H1 (cell line): ENCODE results near the gene REELD1. TPM values are rescaled to one million over a fixed set of nuclear protein-coding genes. Genes with fewer than 3 reads are reported as not detected.

Experiments
- CTCF ChIA-PET: fragments of 300-600 bp; sonication (Branson Sonifier 250); formaldehyde crosslinking; loops from one replicate; lab custom pipeline; 2021; ENCODE audit not compliant: partially characterized antibody; lab: Charles Lee
- POLR2A ChIA-PET: fragments of 300-600 bp; sonication (Branson Sonifier 250); formaldehyde crosslinking; loops from one replicate; lab custom pipeline; 2021; ENCODE audit warnings: inconsistent platforms; ENCODE audit not compliant: partially characterized antibody; lab: Charles Lee
- DNase-seq, 2 experiments: peaks; one replicate each; pipeline versions ENCODE4 v3.0.0 to v3.0.0-alpha.2; 2010 to 2022; ENCODE audit warnings: low spot score in 2 of 2, low read depth in 1 of 2, mixed read lengths in 1 of 2
- FAIRE-seq: peaks from 2 replicates; lab custom pipeline; 2011; peaks lifted over from hg19 to GRCh38; lab: Jason Lieb, UNC
- H2AFZ ChIP-seq: 2 replicates; pipeline ENCODE4 v1.8.1; 2012; ENCODE audit warnings: low read length, inconsistent platforms
- H2AK5ac ChIP-seq: 2 replicates; pipeline ENCODE4 v1.6.1; 2013; ENCODE audit warnings: low read depth, low read length
- H2BK120ac ChIP-seq: replicated peaks from 2 replicates; pipeline ENCODE3; 2013; ENCODE audit warnings: low read depth, low read length, inconsistent platforms
- H2BK12ac ChIP-seq: 2 replicates; pipeline ENCODE4 v1.6.1; 2013; ENCODE audit warnings: low read depth, low read length
- H2BK15ac ChIP-seq: 2 replicates; pipeline ENCODE4 v1.6.1; 2013; ENCODE audit warnings: low read length
- H2BK20ac ChIP-seq: 2 replicates; pipeline ENCODE4 v1.6.1; 2013; ENCODE audit warnings: low read length
- H2BK5ac ChIP-seq: 2 replicates; pipeline ENCODE4 v1.6.1; 2013; ENCODE audit warnings: low read depth, low read length
- H3K14ac ChIP-seq: 2 replicates; pipeline ENCODE4 v1.6.1; 2013; ENCODE audit warnings: inconsistent platforms; ENCODE audit not compliant: insufficient read length
- H3K18ac ChIP-seq: 2 replicates; pipeline ENCODE4 v1.6.1; 2013; ENCODE audit warnings: low read length; ENCODE audit errors: extremely low read depth
- H3K23ac ChIP-seq: 2 replicates; pipeline ENCODE4 v1.6.1; 2013; ENCODE audit warnings: inconsistent platforms; ENCODE audit not compliant: insufficient read length
- H3K23me2 ChIP-seq: 2 replicates; pipeline ENCODE4 v1.6.1; 2013; ENCODE audit warnings: low read depth, low read length
- H3K27ac ChIP-seq: 2 replicates; pipeline ENCODE4 v1.6.1; 2011; ENCODE audit warnings: low read depth, low read length, inconsistent platforms
- H3K27me3 ChIP-seq, 4 experiments: replicated peaks in 1 of 4; 1 replicate in 1 of 4; 2 replicates in 3 of 4; pipeline versions ENCODE4 v1.6.1 to v1.8.1; 2011 to 2013; ENCODE audit warnings: low read length in 3 of 4, mild to moderate bottlenecking in 3 of 4, inconsistent platforms in 2 of 4, mixed read lengths in 2 of 4, moderate library complexity in 1 of 4; ENCODE audit not compliant: control insufficient read depth in 3 of 4, insufficient read depth in 3 of 4; ENCODE audit errors: extremely low read depth in 1 of 4
- H3K36me3 ChIP-seq, 4 experiments: 2 replicates each; pipeline versions ENCODE4 v1.6.1 to v1.8.1; 2011 to 2013; ENCODE audit warnings: mild to moderate bottlenecking in 4 of 4, low read length in 3 of 4, moderate library complexity in 2 of 4, control low read depth in 1 of 4, inconsistent platforms in 1 of 4; ENCODE audit not compliant: insufficient read depth in 4 of 4, control insufficient read depth in 2 of 4
- H3K4ac ChIP-seq: replicated peaks from 2 replicates; pipeline ENCODE3; 2013; ENCODE audit warnings: low read length, low read depth, mixed read lengths, inconsistent platforms; ENCODE audit not compliant: insufficient read length
- H3K4me1 ChIP-seq, 4 experiments: replicated peaks in 1 of 4; 1 replicate in 1 of 4; 2 replicates in 3 of 4; pipeline versions ENCODE4 v1.6.1 to v1.8.1; 2011 to 2013; ENCODE audit warnings: low read length in 3 of 4, inconsistent platforms in 2 of 4, mixed read lengths in 1 of 4; ENCODE audit not compliant: insufficient read depth in 4 of 4, control insufficient read depth in 3 of 4
- H3K4me2 ChIP-seq, 2 experiments: 2 replicates each; pipeline versions ENCODE4 v1.6.1 to v1.8.1; 2011 to 2013; ENCODE audit warnings: low read depth in 2 of 2, low read length in 2 of 2, control low read depth in 1 of 2, inconsistent platforms in 1 of 2, mild to moderate bottlenecking in 1 of 2; ENCODE audit not compliant: insufficient read depth in 1 of 2
- H3K4me3 ChIP-seq, 4 experiments: fragments of 200-600, 300-600 bp in 1 of 4; sonication (generic), shearing (Covaris generic), sonication (Bioruptor Twin) in 1 of 4; 2 replicates each; pipeline versions ENCODE4 v1.5.1 to v1.8.1; 2011 to 2016; ENCODE audit warnings: low read length in 4 of 4, low read depth in 3 of 4, control low read depth in 2 of 4, inconsistent platforms in 2 of 4, mild to moderate bottlenecking in 2 of 4, mixed read lengths in 1 of 4, moderate library complexity in 1 of 4; ENCODE audit not compliant: insufficient read depth in 2 of 4; ENCODE audit errors: extremely low read depth in 1 of 4
- H3K56ac ChIP-seq: replicated peaks from 2 replicates; pipeline ENCODE3; 2013; ENCODE audit warnings: low read depth, mild to moderate bottlenecking, mixed read lengths, low read length, inconsistent platforms; ENCODE audit not compliant: insufficient read length
- H3K79me1 ChIP-seq: 2 replicates; pipeline ENCODE4 v1.6.1; 2013; ENCODE audit warnings: low read depth, low read length, control low read depth
- H3K79me2 ChIP-seq, 2 experiments: 2 replicates each; pipeline versions ENCODE4 v1.6.1 to v1.8.1; 2012 to 2013; ENCODE audit warnings: low read length in 2 of 2, mild to moderate bottlenecking in 2 of 2, inconsistent platforms in 1 of 2; ENCODE audit not compliant: insufficient read depth in 2 of 2, control insufficient read depth in 1 of 2
- H3K9ac ChIP-seq, 4 experiments: replicated peaks in 1 of 4; 1 replicate in 1 of 4; 2 replicates in 3 of 4; pipeline versions ENCODE4 v1.6.1 to v1.8.1; 2011 to 2013; ENCODE audit warnings: low read depth in 3 of 4, low read length in 3 of 4, control low read depth in 2 of 4, mild to moderate bottlenecking in 2 of 4, moderate library complexity in 2 of 4, inconsistent platforms in 1 of 4; ENCODE audit errors: extremely low read depth in 1 of 4
- H3K9me3 ChIP-seq, 2 experiments: 2 replicates each; pipeline versions ENCODE4 v1.6.1 to v1.8.1; 2012 to 2013; ENCODE audit warnings: mild to moderate bottlenecking in 2 of 2, moderate library complexity in 2 of 2, control low read depth in 1 of 2, inconsistent platforms in 1 of 2, low read depth in 1 of 2, low read length in 1 of 2, mixed read lengths in 1 of 2; ENCODE audit not compliant: insufficient read depth in 2 of 2
- H4K20me1 ChIP-seq, 2 experiments: replicated peaks in 1 of 2; 2 replicates each; pipeline versions ENCODE3 to v1.8.1; 2011 to 2013; ENCODE audit warnings: inconsistent platforms in 2 of 2, low read length in 2 of 2, mild to moderate bottlenecking in 1 of 2; ENCODE audit not compliant: insufficient read depth in 2 of 2, control insufficient read depth in 1 of 2
- H4K5ac ChIP-seq: 2 replicates; pipeline ENCODE4 v1.6.1; 2013; ENCODE audit warnings: low read length, low read depth, mixed read lengths, inconsistent platforms; ENCODE audit not compliant: insufficient read length
- H4K8ac ChIP-seq: 2 replicates; pipeline ENCODE4 v1.8.0; 2013; ENCODE audit warnings: mild to moderate bottlenecking, moderate library complexity, low read length, inconsistent platforms; ENCODE audit not compliant: insufficient read depth; ENCODE audit errors: extremely low read depth
- H4K91ac ChIP-seq: replicated peaks from 2 replicates; pipeline ENCODE3; 2013; ENCODE audit warnings: low read length, mixed read lengths, inconsistent platforms; ENCODE audit not compliant: insufficient read length
- CBX8 ChIP-seq: fragments of 300-800, 300-1000 bp; sonication (generic); IDR thresholded peaks from 2 replicates; pipeline ENCODE4 v1.7.1; 2016; ENCODE audit warnings: low read depth, low read length, borderline replicate concordance
- CTBP2 ChIP-seq: IDR thresholded peaks from 2 replicates; pipeline ENCODE4 v1.7.0; 2011; ENCODE audit warnings: borderline replicate concordance, mild to moderate bottlenecking, moderate library complexity, mixed read lengths, low read length; ENCODE audit not compliant: insufficient read depth, insufficient read length
- E2F6 ChIP-seq: IDR thresholded peaks from 2 replicates; pipeline ENCODE4 v1.6.1; 2012; ENCODE audit warnings: inconsistent platforms
- GABPA ChIP-seq: IDR thresholded peaks from 2 replicates; pipeline ENCODE4 v1.6.1; 2011; ENCODE audit warnings: mild to moderate bottlenecking, low read length, moderate library complexity, borderline replicate concordance; ENCODE audit not compliant: insufficient read depth
- JUN ChIP-seq: IDR thresholded peaks from 2 replicates; pipeline ENCODE4 v1.6.1; 2011; ENCODE audit warnings: low read depth, mild to moderate bottlenecking, improper control_type of control experiment, low read length
- JUND ChIP-seq: IDR thresholded peaks from 2 replicates; pipeline ENCODE4 v1.6.1; 2011; ENCODE audit warnings: mild to moderate bottlenecking, improper control_type of control experiment, low read length
- KDM4A ChIP-seq: IDR thresholded peaks from one replicate; pipeline ENCODE4 v1.7.1; 2012; ENCODE audit warnings: low read depth, mild to moderate bottlenecking, moderate library complexity, low read length, inconsistent platforms; ENCODE audit not compliant: severe bottlenecking
- NANOG ChIP-seq: IDR thresholded peaks from 2 replicates; pipeline ENCODE4 v1.6.1; 2011; ENCODE audit warnings: low read length, low read depth, mild to moderate bottlenecking, inconsistent platforms; ENCODE audit not compliant: insufficient read depth, poor library complexity, severe bottlenecking
- PHF8 ChIP-seq: fragments of 200-600 bp; sonication (generic); conservative IDR thresholded peaks from 2 replicates; pipeline ENCODE4 v1.7.1; 2012; ENCODE audit warnings: low read depth, mild to moderate bottlenecking, inconsistent platforms, low read length, moderate library complexity
- POU5F1 ChIP-seq: IDR thresholded peaks from 2 replicates; pipeline ENCODE4 v1.6.1; 2011; ENCODE audit warnings: low read depth, mild to moderate bottlenecking, low read length, moderate library complexity
- RBBP5 ChIP-seq: IDR thresholded peaks from 2 replicates; pipeline ENCODE4 v1.7.1; 2012; ENCODE audit warnings: low read depth, mild to moderate bottlenecking, inconsistent platforms, low read length, moderate library complexity, borderline replicate concordance
- RNF2 ChIP-seq: fragments of 200-900, 300-1000 bp; sonication (generic); IDR thresholded peaks from 2 replicates; pipeline ENCODE4 v1.7.1; 2016; ENCODE audit warnings: borderline replicate concordance, low read depth, mild to moderate bottlenecking, antibody characterized with exemption, low read length; ENCODE audit not compliant: poor library complexity, severe bottlenecking; ENCODE audit errors: missing control alignments
- TAF7 ChIP-seq: optimal IDR thresholded peaks from 2 replicates; pipeline ENCODE3; 2011; ENCODE audit warnings: low read depth, mild to moderate bottlenecking, inconsistent platforms, low read length, moderate library complexity, borderline replicate concordance
- WGBS, 2 experiments: shearing (Covaris generic) in 1 of 2; methylation state at CpG; one replicate each; pipeline versions ENCODE4 v1.1.6 to v1.1.7; 2013 to 2015; ENCODE audit warnings: low lambda C conversion rate in 2 of 2, mixed read lengths in 2 of 2, inconsistent platforms in 1 of 2, low coverage in 1 of 2, missing lambda C conversion rate in 1 of 2; ENCODE audit not compliant: insufficient replicate concordance in 2 of 2, insufficient coverage in 1 of 2, insufficient read length in 1 of 2; ENCODE audit errors: extremely low coverage in 1 of 2, missing lambda C conversion rate in 1 of 2; 5-methylcytosine and 5-hydroxymethylcytosine counted together
- polyA plus RNA-seq, 7 experiments: library from polyadenylated mRNA; depleted of rRNA in 3 of 7; stranded (reverse) in 5 of 7; unstranded in 2 of 7; fragments of >200 nt in 5 of 7; fragments of 200-250 nt in 2 of 7; gene quantifications; 1 replicate in 5 of 7; 2 replicates in 1 of 7; 4 replicates in 1 of 7; pipeline versions ENCODE4 v1.2.1 to v1.2.3, GENCODE V29; 2011 to 2013; ENCODE audit warnings: missing spikeins in 2 of 7, mixed read lengths in 2 of 7
- total RNA-seq: library from RNA; stranded (reverse); fragmentation: NEBNext Ultra II Directional; extraction: Animal tissue kit (Norgen Biotek cat#: 25700); gene quantifications from 2 replicates; pipeline ENCODE4 v1.2.1, GENCODE V29; 2021

The REELD1 gene
- total and polyA plus RNA-seq, 2 of the 8 experiments (the other 6 are each of a cell fraction or from before 2014, with no cell fraction given): 0.03 TPM; not detected in 1

GRCh38 chr4:146255874-146256273 lies 41.5 kb downstream of the REELD1 start:
- Histone ChIP-seq H3K56ac (no peak overlapping the region), H3K18ac (no peak overlapping the region), H3K36me3 (no peaks in the 10 kb centered on the region), H2AFZ (no peak overlapping the region), H3K9ac (no peak overlapping the region), H4K8ac (no peak overlapping the region), H3K9me3 (no peaks in the 10 kb centered on the region), H4K20me1 (no peaks in the 10 kb centered on the region), H3K4me1 (no peaks in the 10 kb centered on the region), H3K4me3 (no peak overlapping the region), H2BK15ac (no peak overlapping the region), H3K23ac (no peak overlapping the region), H3K27me3 (no peaks in the 10 kb centered on the region), H3K79me1 (no peaks in the 10 kb centered on the region), H3K23me2 (no peaks in the 10 kb centered on the region), H3K27ac (no peak overlapping the region), H3K4me2 (no peak overlapping the region), H3K79me2 (no peaks in the 10 kb centered on the region), H3K4ac (no peak overlapping the region), H3K14ac (no peak overlapping the region), H2BK20ac (no peak overlapping the region), H2AK5ac (no peak overlapping the region), H2BK12ac (no peak overlapping the region), H4K91ac (no peak overlapping the region), H2BK120ac (no peak overlapping the region), H2BK5ac (no peak overlapping the region), H4K5ac (no peak overlapping the region)
- ChIA-PET POLR2A (no interaction called here), CTCF (no interaction called here)
- DNase-seq (no peak), FAIRE-seq (no peak)
- 83% methylated on average over 3 of the region's 3 CpGs; no CpG with 5 or more reads in 1 of the 2 experiments for WGBS, 2 experiments
- TF ChIP-seq CBX8 (no peak), GABPA (no peak), POU5F1 (no peak), KDM4A (no peak), PHF8 (no peak), JUN (no peak), TAF7 (no peak), JUND (no peak), E2F6 (no peak), RNF2 (no peak), CTBP2 (no peak), NANOG (no peak), RBBP5 (no peak)
